PC-9 (cell line): Measurements from ENCODE around the gene SLC4A2. TPM values are rescaled to one million over a fixed set of nuclear protein-coding genes. Genes with fewer than 3 reads are reported as not detected.
"Not testable (repeated sequence)": the region's sequence is repeated elsewhere in the genome, so short reads cannot be mapped to it uniquely, and the experiment has no call there.

ENCODE experiments used
- BruUV-seq: library from RNA; stranded (reverse); fragments of 400-500 nt; replicated peaks from 2 replicates; lab custom pipeline; 2021; lab: Mats Ljungman, UMichigan
- CTCF ChIA-PET: fragments of 300-600 bp; sonication (Branson Sonifier 250); formaldehyde crosslinking; loops from one replicate; lab custom pipeline; 2022; ENCODE audit warnings: antibody characterized with exemption; lab: Charles Lee
- POLR2A ChIA-PET: fragments of 300-600 bp; sonication (Branson Sonifier 250); formaldehyde crosslinking; loops from one replicate; lab custom pipeline; 2022; ENCODE audit warnings: antibody characterized with exemption; ENCODE audit not compliant: unreplicated experiment; lab: Charles Lee
- DNase-seq, 2 experiments: peaks; one replicate each; pipeline versions ENCODE4 v3.0.0 to v3.0.0-alpha.2; 2015 to 2022; ENCODE audit warnings: mixed read lengths in 1 of 2
- H2AFZ ChIP-seq: fragments of 200-600 bp; sonication (generic); 2 replicates; pipeline ENCODE4 v1.8.1; 2017; ENCODE audit warnings: antibody characterized with exemption
- H3F3A ChIP-seq: fragments of 200-600 bp; sonication (generic); 2 replicates; pipeline ENCODE4 v1.8.1; 2017; ENCODE audit warnings: antibody characterized with exemption, mild to moderate bottlenecking, low read depth; ENCODE audit not compliant: insufficient read depth
- H3K27ac ChIP-seq: fragments of 200-600 bp; sonication (generic); 2 replicates; pipeline ENCODE4 v1.6.1; 2016; ENCODE audit warnings: mixed run types
- H3K27me3 ChIP-seq: fragments of 200-600 bp; sonication (generic); 2 replicates; pipeline ENCODE4 v1.6.1; 2016; ENCODE audit warnings: low read depth, mixed run types; ENCODE audit not compliant: insufficient read depth
- H3K36me3 ChIP-seq: fragments of 200-600 bp; sonication (generic); 2 replicates; pipeline ENCODE4 v1.6.1; 2016; ENCODE audit warnings: low read depth, mixed run types
- H3K4me1 ChIP-seq: fragments of 200-600 bp; sonication (generic); replicated peaks from 2 replicates; pipeline ENCODE4 v1.6.1; 2016; ENCODE audit warnings: mixed run types; ENCODE audit not compliant: insufficient read depth
- H3K4me2 ChIP-seq: fragments of 200-600 bp; sonication (generic); 2 replicates; pipeline ENCODE4 v1.6.1; 2017; ENCODE audit warnings: mixed run types
- H3K4me3 ChIP-seq: fragments of 200-600 bp; sonication (generic); 2 replicates; pipeline ENCODE4 v1.6.1; 2016; ENCODE audit warnings: mixed run types
- H3K79me2 ChIP-seq: fragments of 200-600 bp; sonication (generic); 2 replicates; pipeline ENCODE4 v1.6.1; 2017; ENCODE audit warnings: low read depth, mixed run types
- H3K9me2 ChIP-seq: fragments of 200-600 bp; sonication (generic); 2 replicates; pipeline ENCODE4 v1.8.1; 2017; ENCODE audit warnings: mild to moderate bottlenecking; ENCODE audit not compliant: insufficient read depth
- H3K9me3 ChIP-seq: fragments of 200-600 bp; sonication (generic); 2 replicates; pipeline ENCODE4 v1.8.1; 2016; ENCODE audit warnings: low read depth; ENCODE audit not compliant: insufficient read depth
- H4K20me1 ChIP-seq: fragments of 200-600 bp; sonication (generic); 2 replicates; pipeline ENCODE4 v1.8.1; 2017; ENCODE audit not compliant: insufficient read depth
- CTCF ChIP-seq: fragments of 200-600 bp; sonication (generic); conservative IDR thresholded peaks from 2 replicates; pipeline ENCODE4 v1.6.1; 2017; ENCODE audit warnings: mixed run types, antibody characterized with exemption, mild to moderate bottlenecking, moderate library complexity
- EZH2 ChIP-seq: fragments of 200-600 bp; sonication (generic); IDR thresholded peaks from 2 replicates; pipeline ENCODE4 v1.8.0; 2017; ENCODE audit warnings: antibody characterized with exemption, low read depth
- intact Hi-C: fragments of 100-400 bp; cut with micrococcal nuclease; formaldehyde crosslinking; loops from one replicate; pipeline ENCODE4 v1.10.0; 2022; ENCODE audit not compliant: unreplicated experiment
- total RNA-seq: library from RNA; stranded (reverse); gene quantifications from 2 replicates; pipeline ENCODE4 v1.2.3, GENCODE V29; 2021

Gene SLC4A2
- total RNA-seq, 1 experiment from 2014 or later = 245 TPM

DNA sequence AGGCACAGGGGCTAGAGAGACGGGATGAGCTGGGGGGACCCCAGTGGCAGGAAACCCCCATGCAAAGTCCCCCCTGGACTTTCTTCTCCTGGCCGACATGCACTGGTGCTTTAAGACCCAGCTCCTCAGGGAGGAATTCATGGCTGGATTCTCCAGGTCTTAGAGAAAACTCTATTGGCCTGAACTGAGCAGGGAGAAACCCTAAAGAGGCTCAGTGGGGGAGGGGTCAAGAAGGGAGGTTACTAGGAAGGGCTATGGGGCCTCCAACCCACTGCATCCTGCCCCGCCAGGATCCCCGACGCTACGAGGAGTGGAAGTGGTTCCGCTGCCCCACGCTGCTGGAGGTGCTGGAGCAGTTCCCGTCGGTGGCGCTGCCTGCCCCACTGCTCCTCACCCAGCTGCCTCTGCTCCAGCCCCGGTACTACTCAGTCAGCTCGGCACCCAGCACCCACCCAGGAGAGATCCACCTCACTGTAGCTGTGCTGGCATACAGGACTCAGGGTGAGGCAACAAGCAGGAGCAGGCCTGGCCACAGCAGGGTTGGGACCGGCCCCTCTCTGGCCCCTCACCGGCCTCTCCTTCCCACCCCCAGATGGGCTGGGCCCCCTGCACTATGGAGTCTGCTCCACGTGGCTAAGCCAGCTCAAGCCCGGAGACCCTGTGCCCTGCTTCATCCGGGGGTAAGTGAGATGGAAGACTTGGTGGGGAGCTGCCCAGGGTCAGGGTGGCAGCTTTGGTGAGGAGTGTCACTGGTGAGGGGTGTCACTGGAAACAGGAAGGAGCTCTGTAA is 48.9 kb upstream of the SLC4A2 start:
- no peak overlapping the region for H3K27ac ChIP-seq
- no peaks in the 10 kb centered on the region for H3K9me3 ChIP-seq
- CTCF ChIA-PET = interaction anchor here (0.5 to 1.0 kb wide), 3 partner anchors 45 to 102 kb away, joined by 3 to 11 read pairs (median 4); no protein-coding TSS in a partner anchor
- intact Hi-C loops = no loop called here
- peaks cover 8% of the 10 kb centered on the region for H3F3A ChIP-seq
- TF ChIP-seq CTCF (no peak), EZH2 (no peak)
- no peaks in the 10 kb centered on the region for H4K20me1 ChIP-seq
- H2AFZ ChIP-seq = no peak overlapping the region
- H3K27me3 ChIP-seq = no peaks in the 10 kb centered on the region
- DNase-seq = peak in 1 of 2 experiments; percentile 27
- H3K36me3 ChIP-seq = no peaks in the 10 kb centered on the region
- no peaks in the 10 kb centered on the region for H3K79me2 ChIP-seq
- H3K9me2 ChIP-seq = no peaks in the 10 kb centered on the region
- H3K4me1 ChIP-seq = peaks cover 26% of the 10 kb centered on the region
- H3K4me2 ChIP-seq = no peak overlapping the region
- BruUV-seq = no TSS peak
- POLR2A ChIA-PET = no interaction called here
- no peak overlapping the region for H3K4me3 ChIP-seq

- H3K27ac ChIP-seq = no peak overlapping the region
- H3K4me3 ChIP-seq = no peak overlapping the region
- peaks cover 26% of the 10 kb centered on the region for H3K4me1 ChIP-seq
- no peak overlapping the region for H2AFZ ChIP-seq
- no peaks in the 10 kb centered on the region for H3K79me2 ChIP-seq
- peaks cover 11% of the 10 kb centered on the region for H3F3A ChIP-seq
- intact Hi-C loops = no loop called here
- H3K27me3 ChIP-seq = no peaks in the 10 kb centered on the region
- ChIA-PET POLR2A (interaction anchor here (0.6 kb wide), 1 partner anchor 94 kb away, joined by 27 read pairs; no protein-coding TSS in a partner anchor), CTCF (interaction anchor here (0.5 to 0.6 kb wide), 2 partner anchors 74 to 304 kb away, joined by 8 to 11 read pairs; no protein-coding TSS in a partner anchor)
- DNase-seq = no peak
- H4K20me1 ChIP-seq = no peaks in the 10 kb centered on the region
- H3K9me2 ChIP-seq = no peaks in the 10 kb centered on the region
- TF ChIP-seq CTCF (no peak), EZH2 (no peak)
- no peaks in the 10 kb centered on the region for H3K9me3 ChIP-seq
- H3K4me2 ChIP-seq = no peak overlapping the region
- H3K36me3 ChIP-seq = no peaks in the 10 kb centered on the region
- BruUV-seq = no TSS peak
Observed at GRCh38 chr7:151011097-151011409, 48.3 kb upstream of the SLC4A2 start.

GRCh38 chr7:151011616-151012015 is 47.8 kb upstream of the SLC4A2 start:
- H3K4me2 ChIP-seq = peak overlapping the region; percentile 18; the same call in 1 of the 2 replicates
- H3K9me3 ChIP-seq, BruUV-seq, H4K20me1 ChIP-seq, H3K36me3 ChIP-seq, H3K27me3 ChIP-seq, intact Hi-C loops, H2AFZ ChIP-seq, H3K4me3 ChIP-seq, DNase-seq, H3K9me2 ChIP-seq, H3K79me2 ChIP-seq: not testable (repeated sequence)
- peak overlapping the region; percentile 31; the same call in 1 of the 2 replicates for H3K27ac ChIP-seq
- ChIA-PET CTCF (interaction anchor here (0.6 kb wide), 1 partner anchor 303 kb away, joined by 8 read pairs; no protein-coding TSS in a partner anchor), POLR2A (interaction anchor here (0.6 kb wide), 1 partner anchor 94 kb away, joined by 27 read pairs; no protein-coding TSS in a partner anchor)
- peaks cover 26% of the 10 kb centered on the region for H3K4me1 ChIP-seq
- peaks cover 11% of the 10 kb centered on the region for H3F3A ChIP-seq
